ENCODE measurements around the gene ATP6V1D.

DNA sequence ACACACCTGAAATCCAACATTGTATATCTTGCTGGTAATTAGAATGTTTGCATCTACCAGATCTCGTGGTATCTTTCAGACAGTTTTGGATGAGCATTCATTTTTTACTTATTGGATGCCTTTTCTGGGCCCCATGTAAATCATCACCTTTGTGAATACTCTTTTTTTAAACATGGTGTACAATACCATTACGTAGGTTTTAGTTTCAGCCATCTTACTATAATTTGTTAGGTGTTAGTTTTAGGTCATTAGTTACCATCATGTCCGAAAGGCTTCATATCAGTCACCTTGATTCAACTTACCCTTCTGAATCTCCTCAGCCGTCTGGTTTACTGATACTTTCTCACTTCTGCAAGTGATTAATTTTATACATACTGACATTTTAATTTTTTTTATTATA is 5.9 kb upstream of the ATP6V1D start:
- no peak for TF ChIP-seq CTCF (conservative IDR thresholded peaks at IDR 0.05; ENCODE audit: low read length)
- TF ChIP-seq EZH2phosphoT487 (IDR thresholded peaks at IDR 0.05; ENCODE audit: borderline replicate concordance) = no peak

Measured in Loucy (cell line).